GM12878 (cell line): Measurements from ENCODE around the gene TTC33.

ENCODE experiments used
- CEBPB ChIP-seq, 2 experiments: fragments of 150-350 bp in 1 of 2; IDR thresholded peaks; 2 replicates each; pipeline ENCODE4 v1.6.1; 2012 to 2014; ENCODE audit warnings: low read depth in 2 of 2, low read length in 2 of 2, borderline replicate concordance in 1 of 2, inconsistent platforms in 1 of 2
- NR2C1 ChIP-seq: fragments of 450-650 bp; IDR thresholded peaks from 2 replicates; pipeline ENCODE4 v1.6.1; 2017; ENCODE audit warnings: antibody characterized with exemption, mild to moderate bottlenecking, moderate library complexity
- POLR2A ChIP-seq: IDR thresholded peaks from 2 replicates; pipeline ENCODE4 v1.6.1; 2011; ENCODE audit warnings: low read depth, mild to moderate bottlenecking, low read length
- RELA ChIP-seq: fragments of 450-650 bp; IDR thresholded peaks from 2 replicates; pipeline ENCODE4 v1.8.0; 2014; ENCODE audit warnings: borderline replicate concordance; ENCODE audit not compliant: partially characterized antibody
- TBL1XR1 ChIP-seq: IDR thresholded peaks from 2 replicates; pipeline ENCODE4 v1.6.1; 2012; ENCODE audit warnings: low read depth, low read length, improper control_type of control experiment
- TF ChIP-seq, protein P1 (sequence below): fragments of 450-650 bp; IDR thresholded peaks from 2 replicates; pipeline ENCODE4 v1.6.1; 2018; ENCODE audit warnings: mild to moderate bottlenecking, low read depth, moderate library complexity; ENCODE audit not compliant: partially characterized antibody
- TF ChIP-seq, protein P2 (sequence below): fragments of 450-650 bp; conservative IDR thresholded peaks from 2 replicates; pipeline ENCODE4 v1.6.1; 2017; ENCODE audit warnings: mild to moderate bottlenecking, moderate library complexity
- TF ChIP-seq, protein P3 (sequence below), 3 experiments: IDR thresholded peaks in 2 of 3; conservative IDR thresholded peaks in 1 of 3; 2 replicates each; pipeline ENCODE4 v1.5.1; 2011; ENCODE audit warnings: low read depth in 3 of 3, low read length in 3 of 3, mild to moderate bottlenecking in 3 of 3, control low read depth in 2 of 3, moderate library complexity in 2 of 3, inconsistent platforms in 1 of 3, mixed read lengths in 1 of 3; ENCODE audit not compliant: control insufficient read depth in 2 of 3, insufficient read depth in 1 of 3; ENCODE audit errors: extremely low read depth in 1 of 3
- TF ChIP-seq, protein P4 (sequence below): IDR thresholded peaks from 2 replicates; pipeline ENCODE4 v1.6.1; 2011; ENCODE audit warnings: low read depth, low read length, improper control_type of control experiment, borderline replicate concordance

- TF ChIP-seq, protein P1, sequence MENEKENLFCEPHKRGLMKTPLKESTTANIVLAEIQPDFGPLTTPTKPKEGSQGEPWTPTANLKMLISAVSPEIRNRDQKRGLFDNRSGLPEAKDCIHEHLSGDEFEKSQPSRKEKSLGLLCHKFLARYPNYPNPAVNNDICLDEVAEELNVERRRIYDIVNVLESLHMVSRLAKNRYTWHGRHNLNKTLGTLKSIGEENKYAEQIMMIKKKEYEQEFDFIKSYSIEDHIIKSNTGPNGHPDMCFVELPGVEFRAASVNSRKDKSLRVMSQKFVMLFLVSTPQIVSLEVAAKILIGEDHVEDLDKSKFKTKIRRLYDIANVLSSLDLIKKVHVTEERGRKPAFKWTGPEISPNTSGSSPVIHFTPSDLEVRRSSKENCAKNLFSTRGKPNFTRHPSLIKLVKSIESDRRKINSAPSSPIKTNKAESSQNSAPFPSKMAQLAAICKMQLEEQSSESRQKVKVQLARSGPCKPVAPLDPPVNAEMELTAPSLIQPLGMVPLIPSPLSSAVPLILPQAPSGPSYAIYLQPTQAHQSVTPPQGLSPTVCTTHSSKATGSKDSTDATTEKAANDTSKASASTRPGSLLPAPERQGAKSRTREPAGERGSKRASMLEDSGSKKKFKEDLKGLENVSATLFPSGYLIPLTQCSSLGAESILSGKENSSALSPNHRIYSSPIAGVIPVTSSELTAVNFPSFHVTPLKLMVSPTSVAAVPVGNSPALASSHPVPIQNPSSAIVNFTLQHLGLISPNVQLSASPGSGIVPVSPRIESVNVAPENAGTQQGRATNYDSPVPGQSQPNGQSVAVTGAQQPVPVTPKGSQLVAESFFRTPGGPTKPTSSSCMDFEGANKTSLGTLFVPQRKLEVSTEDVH: no peak
- TF ChIP-seq, protein P2, sequence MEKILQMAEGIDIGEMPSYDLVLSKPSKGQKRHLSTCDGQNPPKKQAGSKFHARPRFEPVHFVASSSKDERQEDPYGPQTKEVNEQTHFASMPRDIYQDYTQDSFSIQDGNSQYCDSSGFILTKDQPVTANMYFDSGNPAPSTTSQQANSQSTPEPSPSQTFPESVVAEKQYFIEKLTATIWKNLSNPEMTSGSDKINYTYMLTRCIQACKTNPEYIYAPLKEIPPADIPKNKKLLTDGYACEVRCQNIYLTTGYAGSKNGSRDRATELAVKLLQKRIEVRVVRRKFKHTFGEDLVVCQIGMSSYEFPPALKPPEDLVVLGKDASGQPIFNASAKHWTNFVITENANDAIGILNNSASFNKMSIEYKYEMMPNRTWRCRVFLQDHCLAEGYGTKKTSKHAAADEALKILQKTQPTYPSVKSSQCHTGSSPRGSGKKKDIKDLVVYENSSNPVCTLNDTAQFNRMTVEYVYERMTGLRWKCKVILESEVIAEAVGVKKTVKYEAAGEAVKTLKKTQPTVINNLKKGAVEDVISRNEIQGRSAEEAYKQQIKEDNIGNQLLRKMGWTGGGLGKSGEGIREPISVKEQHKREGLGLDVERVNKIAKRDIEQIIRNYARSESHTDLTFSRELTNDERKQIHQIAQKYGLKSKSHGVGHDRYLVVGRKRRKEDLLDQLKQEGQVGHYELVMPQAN: no peak
- TF ChIP-seq, protein P3, sequence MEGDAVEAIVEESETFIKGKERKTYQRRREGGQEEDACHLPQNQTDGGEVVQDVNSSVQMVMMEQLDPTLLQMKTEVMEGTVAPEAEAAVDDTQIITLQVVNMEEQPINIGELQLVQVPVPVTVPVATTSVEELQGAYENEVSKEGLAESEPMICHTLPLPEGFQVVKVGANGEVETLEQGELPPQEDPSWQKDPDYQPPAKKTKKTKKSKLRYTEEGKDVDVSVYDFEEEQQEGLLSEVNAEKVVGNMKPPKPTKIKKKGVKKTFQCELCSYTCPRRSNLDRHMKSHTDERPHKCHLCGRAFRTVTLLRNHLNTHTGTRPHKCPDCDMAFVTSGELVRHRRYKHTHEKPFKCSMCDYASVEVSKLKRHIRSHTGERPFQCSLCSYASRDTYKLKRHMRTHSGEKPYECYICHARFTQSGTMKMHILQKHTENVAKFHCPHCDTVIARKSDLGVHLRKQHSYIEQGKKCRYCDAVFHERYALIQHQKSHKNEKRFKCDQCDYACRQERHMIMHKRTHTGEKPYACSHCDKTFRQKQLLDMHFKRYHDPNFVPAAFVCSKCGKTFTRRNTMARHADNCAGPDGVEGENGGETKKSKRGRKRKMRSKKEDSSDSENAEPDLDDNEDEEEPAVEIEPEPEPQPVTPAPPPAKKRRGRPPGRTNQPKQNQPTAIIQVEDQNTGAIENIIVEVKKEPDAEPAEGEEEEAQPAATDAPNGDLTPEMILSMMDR (IDR thresholded peaks at IDR 0.05 in 2 of 3, conservative IDR thresholded peaks at IDR 0.05 in 1 of 3; ENCODE audit: control insufficient read depth in 2 of 3, extremely low read depth in 1 of 3, insufficient read depth in 1 of 3, low read depth in 3 of 3, low read length in 3 of 3): no peak
- TF ChIP-seq NR2C1 (no peak), TBL1XR1 (no peak), CEBPB (IDR thresholded peaks at IDR 0.05; ENCODE audit: borderline replicate concordance in 1 of 2, low read depth in 2 of 2, low read length in 2 of 2) (no peak), POLR2A (no peak), RELA (no peak)
- TF ChIP-seq, protein P4, sequence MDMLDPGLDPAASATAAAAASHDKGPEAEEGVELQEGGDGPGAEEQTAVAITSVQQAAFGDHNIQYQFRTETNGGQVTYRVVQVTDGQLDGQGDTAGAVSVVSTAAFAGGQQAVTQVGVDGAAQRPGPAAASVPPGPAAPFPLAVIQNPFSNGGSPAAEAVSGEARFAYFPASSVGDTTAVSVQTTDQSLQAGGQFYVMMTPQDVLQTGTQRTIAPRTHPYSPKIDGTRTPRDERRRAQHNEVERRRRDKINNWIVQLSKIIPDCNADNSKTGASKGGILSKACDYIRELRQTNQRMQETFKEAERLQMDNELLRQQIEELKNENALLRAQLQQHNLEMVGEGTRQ: no peak
These were observed 252.3 kb downstream of the TTC33 start for GRCh38 chr5:40503439-40503838.
